A204.1 (cell line): ENCODE measurements around the gene CREB3.

Experiments used
- FAIRE-seq: peaks from 2 replicates; lab custom pipeline; 2012; peaks lifted over from hg19 to GRCh38; lab: Jason Lieb, UNC

Gene CREB3

GRCh38 chr9:35728041-35728971 lies 4.2 kb upstream of the CREB3 start:
- FAIRE-seq = no peak

- no peak for FAIRE-seq
These were observed 3.4 kb upstream of the CREB3 start for GRCh38 chr9:35729101-35729500.

- FAIRE-seq = no peak
These were observed 2.6 kb upstream of the CREB3 start for GRCh38 chr9:35729700-35730485.

GRCh38 chr9:35730486-35730854 lies 2.0 kb upstream of the CREB3 start:
- no peak for FAIRE-seq

- FAIRE-seq = no peak
These were observed 866 bp upstream of the CREB3 start for GRCh38 chr9:35731415-35732184.

GRCh38 chr9:35732800-35733541 lies 505 bp downstream of the CREB3 start:
- FAIRE-seq = no peak

GRCh38 chr9:35734096-35734495 lies 1.6 kb downstream of the CREB3 start:
- no peak for FAIRE-seq

GRCh38 chr9:35736201-35736633 lies 3.8 kb downstream of the CREB3 start:
- FAIRE-seq = no peak

GRCh38 chr9:35737143-35737542 lies 4.7 kb downstream of the CREB3 start:
- FAIRE-seq = no peak

- no peak for FAIRE-seq
These were observed 5.7 kb downstream of the CREB3 start for GRCh38 chr9:35738186-35738585.

- no peak for FAIRE-seq
These were observed 6.5 kb downstream of the CREB3 start for GRCh38 chr9:35738924-35739323.

- FAIRE-seq = no peak
These were observed 7.8 kb downstream of the CREB3 start for GRCh38 chr9:35740243-35740642.

GRCh38 chr9:35741740-35742139 lies 9.3 kb downstream of the CREB3 start:
- no peak for FAIRE-seq

- FAIRE-seq = no peak
These were observed 11.0 kb downstream of the CREB3 start for GRCh38 chr9:35743452-35743851.

GRCh38 chr9:35743880-35744518 lies 11.5 kb downstream of the CREB3 start:
- no peak for FAIRE-seq

GRCh38 chr9:35745569-35745968 lies 13.1 kb downstream of the CREB3 start:
- FAIRE-seq = no peak

GRCh38 chr9:35746583-35746982 lies 14.1 kb downstream of the CREB3 start:
- FAIRE-seq = no peak

GRCh38 chr9:35748242-35748857 lies 15.9 kb downstream of the CREB3 start:
- no peak for FAIRE-seq

GRCh38 chr9:35748858-35749514 lies 16.5 kb downstream of the CREB3 start, which contains the start of the genes GBA2 and RGP1:
TSS of gene GBA2 (minus strand) at chr9:35749228. CDS start at chr9:35748704, 524 bp downstream.
TSS of gene RGP1 (plus strand) at chr9:35749287. CDS start at chr9:35749756, 469 bp downstream.
- no peak for FAIRE-seq
